OCI-LY3 (cell line): Measurements from ENCODE around the gene C17orf58.

Source experiments
- H2AFZ ChIP-seq: fragments of 200-600, 300-600 bp; shearing (Covaris generic); 2 replicates; pipeline ENCODE4 v1.6.0; 2014; ENCODE audit warnings: antibody characterized with exemption, low read depth, low read length
- H3K27ac ChIP-seq: fragments of 200-600, 300-600 bp; sonication (generic); 2 replicates; pipeline ENCODE4 v1.5.1; 2014; ENCODE audit warnings: mild to moderate bottlenecking, low read length, moderate library complexity, mixed read lengths
- H3K27me3 ChIP-seq: fragments of 200-600, 300-600 bp; sonication (generic); 2 replicates; pipeline ENCODE4 v1.6.1; 2014; ENCODE audit warnings: low read depth, low read length, mixed read lengths
- H3K36me3 ChIP-seq: fragments of 200-600, 300-600 bp; sonication (generic); replicated peaks from 2 replicates; pipeline ENCODE3; 2014; ENCODE audit warnings: low read depth, low read length, mixed read lengths
- H3K4me1 ChIP-seq: fragments of 300-600, 200-600 bp; sonication (generic); 2 replicates; pipeline ENCODE4 v1.6.1; 2014; ENCODE audit warnings: low read length, mixed read lengths
- H3K4me2 ChIP-seq: fragments of 200-600, 300-600 bp; sonication (generic); 2 replicates; pipeline ENCODE4 v1.6.1; 2014; ENCODE audit warnings: low read length, mixed read lengths
- H3K4me3 ChIP-seq: fragments of 300-600, 200-600 bp; sonication (generic); 2 replicates; pipeline ENCODE4 v1.5.1; 2014; ENCODE audit warnings: antibody characterized with exemption, mild to moderate bottlenecking, low read length, moderate library complexity
- H3K79me2 ChIP-seq: fragments of 300-600, 200-600 bp; shearing (Covaris generic); 2 replicates; pipeline ENCODE4 v1.6.1; 2014; ENCODE audit warnings: mild to moderate bottlenecking, low read length, mixed read lengths
- H3K9ac ChIP-seq: fragments of 300-600, 200-600 bp; shearing (Covaris generic); 2 replicates; pipeline ENCODE4 v1.6.0; 2014; ENCODE audit warnings: mild to moderate bottlenecking, low read length, moderate library complexity
- H3K9me3 ChIP-seq: fragments of 200-600, 300-600 bp; shearing (Covaris generic); 2 replicates; pipeline ENCODE4 v1.6.1; 2014; ENCODE audit warnings: low read length, mixed read lengths; ENCODE audit not compliant: insufficient read depth
- H4K20me1 ChIP-seq: fragments of 200-600, 300-600 bp; sonication (generic); 2 replicates; pipeline ENCODE4 v1.6.1; 2016; ENCODE audit warnings: low read length, mixed read lengths; ENCODE audit not compliant: insufficient read depth
- CTCF ChIP-seq: fragments of 200-600, 300-600 bp; sonication (generic); IDR thresholded peaks from 2 replicates; pipeline ENCODE4 v1.5.1; 2014; ENCODE audit warnings: antibody characterized with exemption, low read length, low read depth
- EZH2phosphoT487 ChIP-seq: fragments of 200-600 bp; shearing (Covaris generic); IDR thresholded peaks from 2 replicates; pipeline ENCODE4 v1.6.1; 2018; ENCODE audit warnings: antibody characterized with exemption, mixed run types, low read depth

Gene C17orf58

GRCh38 chr17:67999291-67999911 lies 3.1 kb upstream of the C17orf58 start:
- H3K4me2 ChIP-seq: no peak overlapping the region
- TF ChIP-seq EZH2phosphoT487: no peak
- no peak for TF ChIP-seq CTCF
- no peaks in the 10 kb centered on the region for H3K79me2 ChIP-seq
- peaks cover 17% of the 10 kb centered on the region for H3K4me1 ChIP-seq
- H3K36me3 ChIP-seq: no peaks in the 10 kb centered on the region
- H3K9me3 ChIP-seq: no peaks in the 10 kb centered on the region
- H3K4me3 ChIP-seq: no peak overlapping the region
- H3K27me3 ChIP-seq: peaks cover 17% of the 10 kb centered on the region
- no peaks in the 10 kb centered on the region for H4K20me1 ChIP-seq
- H3K27ac ChIP-seq: no peak overlapping the region
- no peak overlapping the region for H2AFZ ChIP-seq
- no peak overlapping the region for H3K9ac ChIP-seq

- Histone ChIP-seq H3K79me2 (no peaks in the 10 kb centered on the region), H3K4me1 (peaks cover 17% of the 10 kb centered on the region), H3K4me3 (no peak overlapping the region), H3K4me2 (no peak overlapping the region), H3K27ac (no peak overlapping the region), H3K27me3 (peaks cover 17% of the 10 kb centered on the region), H2AFZ (no peak overlapping the region), H3K36me3 (no peaks in the 10 kb centered on the region), H3K9ac (no peak overlapping the region), H3K9me3 (no peaks in the 10 kb centered on the region), H4K20me1 (no peaks in the 10 kb centered on the region)
- no peak for TF ChIP-seq CTCF
- no peak for TF ChIP-seq EZH2phosphoT487
These were observed 2.2 kb upstream of the C17orf58 start for GRCh38 chr17:67998466-67998865.

- TF ChIP-seq EZH2phosphoT487 (no peak), CTCF (peak; percentile 26; the same call in 1 of the 2 replicates)
- peak overlapping the region; percentile 94 for H3K4me3 ChIP-seq
These were observed 552 bp downstream of the C17orf58 start for GRCh38 chr17:67995570-67996263.

GRCh38 chr17:67994817-67995569 lies 1.3 kb downstream of the C17orf58 start:
- Histone ChIP-seq H3K9ac (peak overlapping the region; percentile 53), H3K4me2 (peak overlapping the region; percentile 100), H3K4me1 (peaks cover 22% of the 10 kb centered on the region), H3K27ac (no peak overlapping the region), H3K9me3 (no peaks in the 10 kb centered on the region), H2AFZ (no peak overlapping the region; the same call in 1 of the 2 replicates), H3K27me3 (peaks cover 17% of the 10 kb centered on the region), H3K36me3 (no peaks in the 10 kb centered on the region), H4K20me1 (no peaks in the 10 kb centered on the region), H3K79me2 (no peaks in the 10 kb centered on the region), H3K4me3 (peak overlapping the region; percentile 94)
- TF ChIP-seq EZH2phosphoT487 (no peak), CTCF (no peak)

More at GRCh38 chr17:67995570-67996263, 552 bp downstream of the C17orf58 start:
- peaks cover 22% of the 10 kb centered on the region for H3K4me1 ChIP-seq
- peaks cover 17% of the 10 kb centered on the region for H3K27me3 ChIP-seq
- no peaks in the 10 kb centered on the region for H3K9me3 ChIP-seq
- H4K20me1 ChIP-seq: no peaks in the 10 kb centered on the region
- no peak overlapping the region for H3K27ac ChIP-seq
- no peaks in the 10 kb centered on the region for H3K36me3 ChIP-seq
- peak overlapping the region; percentile 17; the same call in 1 of the 2 replicates for H2AFZ ChIP-seq
- H3K4me2 ChIP-seq: peak overlapping the region; percentile 100
- no peaks in the 10 kb centered on the region for H3K79me2 ChIP-seq
- H3K9ac ChIP-seq: peak overlapping the region; percentile 53
